OCI-LY3 (cell line): Measurements from ENCODE around the gene KLHL21.

Experiments used
- EZH2phosphoT487 ChIP-seq: fragments of 200-600 bp; shearing (Covaris generic); IDR thresholded peaks from 2 replicates; pipeline ENCODE4 v1.6.1; 2018; ENCODE audit warnings: antibody characterized with exemption, mixed run types, low read depth
- TF ChIP-seq, protein P1 (sequence below): fragments of 200-600, 300-600 bp; sonication (generic); IDR thresholded peaks from 2 replicates; pipeline ENCODE4 v1.5.1; 2014; ENCODE audit warnings: antibody characterized with exemption, low read length, low read depth

DNA sequence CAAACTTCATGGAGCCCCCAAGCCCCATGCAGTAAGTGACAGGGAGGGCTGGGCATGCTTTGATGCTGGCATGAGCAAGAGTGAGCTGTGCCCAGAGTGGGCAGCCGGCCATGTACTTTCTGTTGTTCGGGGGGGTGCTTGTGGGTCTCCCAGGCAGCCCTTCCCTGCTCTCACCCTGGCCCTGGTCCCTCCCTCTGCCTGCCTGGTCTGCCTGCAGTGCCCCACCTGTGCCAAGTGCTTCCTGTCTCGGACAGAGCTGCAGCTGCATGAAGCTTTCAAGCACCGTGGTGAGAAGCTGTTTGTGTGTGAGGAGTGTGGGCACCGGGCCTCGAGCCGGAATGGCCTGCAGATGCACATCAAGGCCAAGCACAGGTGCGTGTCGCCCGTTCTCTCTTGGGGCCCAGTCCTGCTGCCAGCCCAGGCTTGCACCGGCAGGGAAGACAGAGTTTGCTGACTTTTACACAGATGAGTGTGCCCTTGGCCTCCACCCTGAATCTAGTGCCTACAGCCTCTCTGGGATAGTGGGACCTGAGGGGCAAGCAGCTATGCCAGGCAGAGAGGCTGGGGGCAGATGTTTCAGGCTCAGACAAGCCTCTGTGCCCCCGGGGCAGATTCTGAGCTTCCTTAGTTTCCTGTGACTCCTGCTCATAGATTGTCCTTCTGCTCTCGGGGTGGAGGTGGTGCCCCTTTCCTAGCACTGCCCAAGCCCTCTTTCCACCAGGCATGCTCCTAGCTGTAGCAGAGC, 15.2 kb downstream of the KLHL21 start:
- TF ChIP-seq, protein P1, sequence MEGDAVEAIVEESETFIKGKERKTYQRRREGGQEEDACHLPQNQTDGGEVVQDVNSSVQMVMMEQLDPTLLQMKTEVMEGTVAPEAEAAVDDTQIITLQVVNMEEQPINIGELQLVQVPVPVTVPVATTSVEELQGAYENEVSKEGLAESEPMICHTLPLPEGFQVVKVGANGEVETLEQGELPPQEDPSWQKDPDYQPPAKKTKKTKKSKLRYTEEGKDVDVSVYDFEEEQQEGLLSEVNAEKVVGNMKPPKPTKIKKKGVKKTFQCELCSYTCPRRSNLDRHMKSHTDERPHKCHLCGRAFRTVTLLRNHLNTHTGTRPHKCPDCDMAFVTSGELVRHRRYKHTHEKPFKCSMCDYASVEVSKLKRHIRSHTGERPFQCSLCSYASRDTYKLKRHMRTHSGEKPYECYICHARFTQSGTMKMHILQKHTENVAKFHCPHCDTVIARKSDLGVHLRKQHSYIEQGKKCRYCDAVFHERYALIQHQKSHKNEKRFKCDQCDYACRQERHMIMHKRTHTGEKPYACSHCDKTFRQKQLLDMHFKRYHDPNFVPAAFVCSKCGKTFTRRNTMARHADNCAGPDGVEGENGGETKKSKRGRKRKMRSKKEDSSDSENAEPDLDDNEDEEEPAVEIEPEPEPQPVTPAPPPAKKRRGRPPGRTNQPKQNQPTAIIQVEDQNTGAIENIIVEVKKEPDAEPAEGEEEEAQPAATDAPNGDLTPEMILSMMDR, result no peak
- no peak for TF ChIP-seq EZH2phosphoT487
